GM13976 (cell line): ENCODE data around the gene FAM222A.

Experiments used
- DNase-seq: peaks from one replicate; pipeline ENCODE4 v3.0.0; 2012; ENCODE audit warnings: low spot score
- CTCF ChIP-seq: IDR thresholded peaks from 2 replicates; pipeline ENCODE4 v1.5.1; 2012; ENCODE audit warnings: borderline replicate concordance, mild to moderate bottlenecking; ENCODE audit not compliant: insufficient read depth; ENCODE audit errors: extremely low read depth, missing control alignments, control extremely low read depth
- in situ Hi-C: fragments of 300-500 bp; cut with MboI; formaldehyde crosslinking; loops from one replicate; pipeline ENCODE4 v1.12.0; 2022; ENCODE audit warnings: low sequenced_read_pairs, mixed read lengths, inconsistent platforms; ENCODE audit not compliant: unreplicated experiment

FAM222A gene

GRCh38 chr12:109796057-109796456, 82.4 kb downstream of the FAM222A start:
- DNase-seq, result no peak
- TF ChIP-seq CTCF, result no peak
- in situ Hi-C loops, result no loop called here

- in situ Hi-C loops, result no loop called here
- DNase-seq, result no peak
- TF ChIP-seq CTCF, result no peak
Observed at GRCh38 chr12:109797905-109798669, 84.5 kb downstream of the FAM222A start.

GRCh38 chr12:109798691-109799090, 85.1 kb downstream of the FAM222A start:
- TF ChIP-seq CTCF, result no peak
- in situ Hi-C loops, result no loop called here
- DNase-seq, result no peak

- in situ Hi-C loops, result no loop called here
- no peak for TF ChIP-seq CTCF
- no peak for DNase-seq
Observed at GRCh38 chr12:109800536-109800935, 86.9 kb downstream of the FAM222A start.

GRCh38 chr12:109802828-109803227, 89.2 kb downstream of the FAM222A start:
- TF ChIP-seq CTCF, result no peak
- in situ Hi-C loops, result no loop called here
- DNase-seq, result no peak

- no peak for TF ChIP-seq CTCF
- in situ Hi-C loops, result no loop called here
- DNase-seq, result no peak
Observed at GRCh38 chr12:109803678-109804077, 90.1 kb downstream of the FAM222A start.
